ENCODE data around the gene CHPF.

The CHPF gene

GRCh38 chr2:219513787-219514186 is 29.8 kb downstream of the CHPF start:
- no peak for DNase-seq (ENCODE audit: low spot score)

DNA sequence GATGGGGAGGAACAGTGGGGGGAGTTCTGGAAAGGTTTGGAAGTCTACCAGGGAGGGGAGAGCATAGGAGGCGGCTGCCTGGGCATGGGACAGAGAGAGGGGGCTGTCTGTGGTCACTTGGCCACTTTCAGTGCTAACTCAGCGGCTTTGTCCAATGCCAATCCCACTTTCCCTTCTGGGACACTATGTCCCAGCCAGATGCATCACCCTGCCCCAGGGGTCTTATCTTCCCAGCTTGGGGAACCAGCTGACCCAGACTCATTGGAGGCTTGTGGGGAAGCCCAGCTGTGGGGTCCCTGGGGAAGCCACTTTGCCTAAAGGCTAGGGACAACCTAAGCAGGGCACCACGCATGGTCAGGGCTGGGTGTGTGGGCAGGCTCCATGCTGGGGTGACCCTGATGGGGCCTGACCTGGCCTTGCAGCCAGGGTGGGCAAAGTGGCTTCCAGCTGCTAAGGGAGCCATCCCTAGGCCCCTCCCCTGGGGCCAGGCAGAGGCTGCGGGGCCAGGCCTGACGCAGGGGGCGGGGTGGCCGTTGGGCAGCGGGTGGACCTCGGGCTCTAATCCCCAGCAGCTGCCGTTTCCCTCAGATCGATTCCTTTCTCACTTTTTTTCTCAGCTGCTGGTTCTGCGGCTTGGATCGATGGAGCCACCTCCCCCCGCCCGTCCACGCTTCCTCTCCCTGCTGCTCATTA is 30.9 kb downstream of the CHPF start:
- no peak for DNase-seq (ENCODE audit: low spot score)

DNA sequence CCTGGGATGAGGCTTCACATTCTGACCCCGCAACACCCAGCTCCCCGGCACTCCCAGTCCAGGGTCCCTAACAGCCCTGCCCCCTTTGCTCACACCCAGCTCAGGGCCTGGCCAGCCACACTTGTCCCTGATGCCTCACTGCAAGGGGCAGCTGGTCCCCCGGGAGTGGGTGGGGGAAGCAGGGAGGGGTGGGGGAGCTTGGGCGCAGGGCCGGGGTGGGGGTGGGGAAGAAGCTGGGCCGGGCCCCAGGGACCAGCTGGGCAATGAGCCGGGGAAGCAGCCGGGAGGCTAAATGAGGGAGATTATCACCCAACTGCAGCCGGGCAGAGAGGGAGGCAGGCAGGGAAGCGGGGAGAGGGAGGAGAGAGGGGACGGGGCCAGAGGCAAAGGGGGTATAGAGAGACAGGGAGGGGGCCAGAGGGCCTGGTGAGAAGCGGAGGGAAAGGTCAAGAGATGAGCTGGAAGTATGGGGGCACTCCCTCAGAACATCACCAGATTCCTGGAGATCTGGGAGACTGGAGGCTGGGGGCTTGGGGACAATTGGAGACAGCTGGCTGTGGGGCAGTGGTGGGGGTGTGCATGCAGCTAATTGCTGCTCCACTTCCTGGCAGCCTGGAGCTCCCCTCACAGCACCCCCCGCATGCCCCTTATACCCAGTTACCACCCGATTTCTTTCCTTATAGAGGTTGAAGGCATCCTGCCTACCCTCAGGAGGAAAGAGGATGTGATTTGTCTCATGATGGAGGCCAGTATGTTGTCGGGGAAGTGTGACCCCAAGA is 31.9 kb downstream of the CHPF start:
- peak; percentile 79 for DNase-seq (ENCODE audit: low spot score)

DNA sequence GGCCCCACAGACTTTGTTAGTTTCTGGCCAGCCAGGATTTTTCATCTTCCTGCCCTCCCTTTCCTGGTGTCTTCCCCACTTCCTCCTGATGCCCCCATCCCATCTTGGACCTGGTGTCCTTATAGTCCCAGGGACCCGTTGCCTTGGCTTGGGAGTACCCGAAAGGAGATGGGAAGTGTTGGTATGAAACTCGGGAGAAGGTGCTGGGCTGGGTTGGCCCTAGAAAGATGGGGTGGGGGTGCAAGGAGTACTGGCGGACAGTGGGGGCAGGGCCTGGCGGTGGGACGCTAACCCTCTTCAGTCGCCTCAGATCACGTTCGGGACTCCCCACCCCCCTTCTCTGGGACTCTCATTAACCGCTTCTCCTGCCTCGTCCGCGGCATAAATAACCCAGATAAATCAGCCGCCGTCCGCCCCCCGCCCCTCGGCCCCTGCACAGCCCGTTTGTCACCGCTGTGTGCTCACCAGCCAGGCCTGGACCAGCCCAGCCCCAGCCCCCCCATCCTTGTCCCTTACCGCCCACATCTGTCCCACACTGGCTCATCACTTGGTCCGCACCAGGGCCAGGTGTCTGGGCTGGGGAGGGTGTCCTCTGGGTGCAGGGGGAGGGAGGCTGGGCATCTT is 33.0 kb downstream of the CHPF start:
- DNase-seq (ENCODE audit: low spot score), result no peak

GRCh38 chr2:219509780-219510511 is 33.7 kb downstream of the CHPF start:
- DNase-seq (ENCODE audit: low spot score), result peak; percentile 76

DNA sequence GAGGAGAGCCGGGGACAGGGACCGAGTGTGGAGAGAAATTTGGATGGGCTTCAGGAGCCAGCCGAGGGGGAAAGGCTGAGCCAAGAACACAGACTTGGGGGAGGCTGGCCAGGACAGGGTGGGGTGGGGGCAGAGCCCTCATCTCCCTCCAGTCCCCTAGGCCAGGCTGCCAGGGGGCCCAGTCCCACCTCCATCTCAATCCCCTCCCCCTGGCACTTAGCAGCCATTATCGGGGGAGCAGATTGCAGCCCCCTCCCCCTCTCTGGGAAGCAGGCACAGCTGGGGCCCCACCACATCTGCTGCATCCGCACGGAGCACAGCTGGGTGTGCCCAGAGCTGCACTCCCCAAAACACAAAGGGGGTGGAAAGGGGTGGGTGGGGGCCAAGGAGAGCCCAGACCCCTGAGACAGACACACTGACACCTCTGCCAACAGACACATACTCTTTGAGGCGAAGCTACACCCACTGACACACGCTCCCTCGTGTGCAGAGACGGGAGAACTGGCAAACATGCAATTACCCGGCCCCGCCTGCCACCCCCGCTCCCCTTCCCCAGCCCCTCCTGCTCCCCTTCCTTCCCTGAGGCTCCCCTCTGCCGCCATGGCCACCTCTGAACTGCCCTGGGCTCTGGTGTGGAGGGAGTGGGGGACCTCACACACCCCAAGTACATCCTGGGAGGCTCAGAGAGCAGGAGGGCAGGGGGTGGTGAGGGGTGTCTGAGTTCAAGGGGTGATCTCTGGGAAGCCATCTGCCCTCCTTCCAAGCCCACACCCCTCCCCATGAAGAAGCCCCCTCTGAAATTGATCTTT is 34.4 kb downstream of the CHPF start:
- DNase-seq (ENCODE audit: low spot score), result no peak

GRCh38 chr2:219508444-219508734 is 35.2 kb downstream of the CHPF start:
- no peak for DNase-seq (ENCODE audit: low spot score)

GRCh38 chr2:219507581-219508443 is 35.8 kb downstream of the CHPF start:
- DNase-seq (ENCODE audit: low spot score), result peak; percentile 64

DNA sequence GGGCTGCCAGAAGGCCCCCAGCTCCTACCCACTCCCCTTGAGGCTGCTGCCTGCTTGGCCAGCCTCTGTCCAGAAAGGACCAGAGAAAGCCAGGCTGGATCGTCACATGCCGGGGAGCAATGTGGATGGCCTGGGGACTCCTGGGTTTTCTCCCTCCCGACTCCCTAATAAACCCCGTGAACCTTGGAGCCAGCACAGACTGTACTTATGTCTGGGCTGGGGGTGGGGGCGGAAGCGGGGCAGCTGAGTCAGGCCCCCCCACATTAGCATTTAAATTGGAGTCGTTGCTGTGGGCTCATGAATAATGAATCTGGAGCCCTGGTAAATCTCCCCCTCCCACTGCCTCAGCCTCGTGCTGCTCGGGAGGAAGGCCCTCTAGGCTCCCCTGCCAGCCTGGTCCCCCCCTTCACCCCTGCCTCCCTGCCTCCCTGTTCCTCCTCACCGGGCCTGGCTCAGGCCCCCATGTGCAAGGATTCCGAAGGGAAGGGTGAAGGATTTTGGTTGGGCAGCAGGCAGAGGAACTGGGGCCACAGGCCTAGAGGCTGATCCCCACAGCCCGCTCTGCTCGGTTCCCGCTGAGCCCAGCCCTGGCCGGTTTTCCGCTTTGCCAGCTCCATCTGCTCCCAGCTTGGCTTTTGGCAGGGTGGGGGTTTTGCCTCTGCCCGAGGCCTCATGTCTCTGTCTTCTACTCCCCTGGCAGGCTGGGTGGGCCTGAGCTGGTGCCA is 36.6 kb downstream of the CHPF start:
- DNase-seq (ENCODE audit: low spot score), result peak; percentile 73

DNA sequence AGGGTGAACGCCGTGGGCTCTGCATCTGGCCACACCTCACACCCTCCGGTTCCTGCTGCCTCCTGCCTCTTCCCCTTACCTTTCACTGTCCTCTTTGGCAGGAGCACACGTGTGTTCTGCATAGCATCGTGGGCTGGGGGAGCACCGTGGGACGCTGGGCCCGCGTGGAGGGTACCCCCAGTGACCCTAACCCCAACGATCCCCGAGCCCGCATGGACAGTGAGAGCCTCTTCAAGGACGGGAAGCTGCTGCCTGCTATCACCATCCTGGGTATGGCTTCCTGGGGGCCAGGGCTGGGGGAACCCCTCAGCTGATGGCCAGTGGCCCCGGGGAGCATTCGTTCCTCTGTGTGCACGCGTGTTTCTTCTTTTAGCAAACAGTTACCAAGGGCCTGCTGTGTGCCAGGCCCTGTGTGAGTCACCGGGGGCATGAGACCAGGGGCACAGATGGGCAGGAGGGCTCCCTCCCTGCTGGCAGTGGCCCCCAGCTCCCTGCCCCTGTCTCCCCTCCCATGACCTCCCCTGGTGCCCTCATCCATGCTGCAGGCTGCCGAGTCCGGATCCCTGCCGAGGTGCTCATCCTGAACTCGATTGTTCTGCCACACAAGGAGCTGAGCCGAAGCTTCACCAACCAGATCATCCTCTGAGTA is 37.3 kb downstream of the CHPF start:
- no peak for DNase-seq (ENCODE audit: low spot score)

GRCh38 chr2:219505585-219505984 is 38.0 kb downstream of the CHPF start:
- DNase-seq (ENCODE audit: low spot score), result no peak

DNA sequence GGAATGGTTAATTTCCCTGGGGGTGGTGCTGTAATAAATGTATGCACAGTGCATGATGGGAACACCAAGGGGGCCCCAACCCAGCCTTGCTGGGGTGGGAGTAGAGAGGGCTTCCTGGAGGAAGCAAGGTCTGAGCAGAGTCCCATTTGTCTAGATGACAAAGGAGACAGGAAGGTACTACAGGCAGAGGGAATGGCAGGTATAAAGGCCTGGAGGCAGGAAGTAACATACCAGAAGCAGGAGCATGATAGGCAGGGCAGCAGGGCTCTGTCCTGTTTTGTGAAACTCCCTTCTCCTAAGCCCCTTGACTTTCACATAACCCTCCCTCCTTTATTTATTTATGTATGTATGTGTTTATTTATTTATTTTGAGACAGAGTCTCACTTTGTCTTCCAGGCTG is 41.0 kb downstream of the CHPF start:
- no peak for DNase-seq (ENCODE audit: low spot score)

GRCh38 chr2:219501849-219502248 is 41.8 kb downstream of the CHPF start:
- no peak for DNase-seq (ENCODE audit: low spot score)

DNA sequence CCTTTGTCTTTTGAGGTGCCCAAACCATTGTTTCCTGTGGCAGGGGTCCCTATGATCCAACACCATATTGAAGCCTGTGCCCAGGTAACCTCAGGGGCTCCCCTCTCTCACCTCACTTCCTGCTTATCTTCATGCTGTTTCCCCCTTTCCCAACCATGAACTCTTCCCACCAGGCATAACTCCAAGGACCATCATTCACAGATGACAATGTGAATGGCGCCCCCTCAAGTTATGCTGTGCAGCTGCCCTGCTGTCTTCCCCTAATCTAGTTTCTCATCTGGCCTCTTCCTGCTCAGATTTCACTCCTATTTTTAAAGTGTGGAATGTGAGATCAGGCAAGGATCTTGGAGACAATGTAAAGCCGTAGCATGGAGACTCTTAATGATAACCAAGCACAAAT is 43.5 kb downstream of the CHPF start:
- DNase-seq (ENCODE audit: low spot score), result no peak

- DNase-seq (ENCODE audit: low spot score), result no peak
These were observed 44.1 kb downstream of the CHPF start for GRCh38 chr2:219499555-219499954.

DNA sequence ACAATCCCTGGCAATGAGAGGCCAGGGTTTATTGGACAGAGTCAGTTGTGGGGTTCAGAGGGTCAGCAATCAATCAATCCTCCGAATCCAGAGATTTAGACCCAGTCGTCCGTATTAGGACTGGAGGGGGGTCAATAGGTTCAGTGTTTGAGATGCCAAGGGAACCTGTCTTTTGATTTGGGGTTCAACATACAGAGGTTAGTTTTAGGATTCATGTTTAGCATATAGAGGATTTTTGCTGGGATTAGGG is 44.6 kb downstream of the CHPF start:
- DNase-seq (ENCODE audit: low spot score), result no peak

DNA sequence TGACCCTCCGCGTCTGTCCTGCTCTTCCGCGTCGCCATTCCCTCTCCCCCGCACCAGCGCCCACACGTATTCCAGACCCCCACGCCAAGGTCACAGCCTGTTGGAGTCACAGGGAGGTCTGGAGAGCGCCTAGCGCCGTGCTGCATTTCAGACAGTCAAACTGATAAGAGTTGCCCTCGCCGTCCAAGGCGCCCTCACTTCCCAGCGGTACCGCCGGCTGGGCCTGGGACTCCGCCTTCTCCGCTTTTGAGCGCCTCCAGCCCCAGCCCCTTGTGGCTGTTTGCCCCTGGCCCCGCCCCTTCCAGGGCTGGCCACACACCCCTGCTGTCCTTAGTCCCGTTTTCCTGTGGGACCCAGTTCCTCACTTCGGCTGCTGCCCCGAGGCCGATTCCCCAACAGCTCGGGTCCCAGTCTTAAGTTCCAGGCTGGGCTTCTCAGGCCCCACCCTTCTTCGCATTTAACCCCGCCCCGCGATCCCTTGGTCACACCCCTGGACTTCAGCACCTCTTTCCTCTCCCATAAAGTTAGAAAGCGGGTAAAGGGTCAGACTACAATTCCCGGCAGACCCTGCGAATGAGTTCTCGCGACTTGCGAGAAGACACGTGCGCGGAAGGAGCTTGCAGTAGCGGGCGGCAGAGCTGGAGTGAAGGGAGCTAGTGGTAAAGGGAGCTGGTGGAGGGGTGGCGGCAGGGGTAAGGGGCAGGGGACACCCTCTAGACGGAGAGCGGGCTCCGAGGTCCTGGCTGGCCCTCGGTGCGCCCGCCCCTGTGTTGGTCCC is 45.1 kb downstream of the CHPF start, which contains the start of gene GMPPA:
GMPPA (plus strand) TSS at position 612 of the 778 bp plus-strand sequence. CDS start 1,085 bp downstream, outside the sequence.
- DNase-seq (ENCODE audit: low spot score), result peak; percentile 89

GRCh38 chr2:219497495-219498279 is 45.9 kb downstream of the CHPF start:
- no peak for DNase-seq (ENCODE audit: low spot score)

Data from D341Med (cell line).